ENCODE results near the gene TRIM41.
A peak's percentile ranks its signal among the peaks of the same experiment; 100 is the strongest.

Gene TRIM41

GRCh38 chr5:181203093-181203711 lies 19.9 kb upstream of the TRIM41 start:
- peak; percentile 78 for DNase-seq (ENCODE audit: low read depth)
- H3K4me3 ChIP-seq (ENCODE audit: low read depth, low read length) = no peak overlapping the region
- TF ChIP-seq MAX (IDR thresholded peaks at IDR 0.05; ENCODE audit: low read depth, low read length) = no peak
- no peak for TF ChIP-seq POLR2A (IDR thresholded peaks at IDR 0.05; ENCODE audit: extremely low read depth, insufficient read length)
- TF ChIP-seq CTCF (IDR thresholded peaks at IDR 0.05; ENCODE audit: low read depth, low read length) = no peak
- TF ChIP-seq MYC (IDR thresholded peaks at IDR 0.05; ENCODE audit: low read depth, low read length) = no peak

GRCh38 chr5:181203777-181204112 lies 19.3 kb upstream of the TRIM41 start:
- TF ChIP-seq MAX (IDR thresholded peaks at IDR 0.05; ENCODE audit: low read depth, low read length) (no peak), POLR2A (IDR thresholded peaks at IDR 0.05; ENCODE audit: extremely low read depth, insufficient read length) (no peak), MYC (IDR thresholded peaks at IDR 0.05; ENCODE audit: low read depth, low read length) (no peak), CTCF (IDR thresholded peaks at IDR 0.05; ENCODE audit: low read depth, low read length) (no peak)
- H3K4me3 ChIP-seq (ENCODE audit: low read depth, low read length) = no peak overlapping the region
- no peak for DNase-seq (ENCODE audit: low read depth)

- DNase-seq (ENCODE audit: low read depth) = no peak
- TF ChIP-seq MAX (IDR thresholded peaks at IDR 0.05; ENCODE audit: low read depth, low read length) = no peak
- TF ChIP-seq MYC (IDR thresholded peaks at IDR 0.05; ENCODE audit: low read depth, low read length) = no peak
- TF ChIP-seq POLR2A (IDR thresholded peaks at IDR 0.05; ENCODE audit: extremely low read depth, insufficient read length) = no peak
- TF ChIP-seq CTCF (IDR thresholded peaks at IDR 0.05; ENCODE audit: low read depth, low read length) = no peak
Observed at GRCh38 chr5:181204113-181204825, 18.8 kb upstream of the TRIM41 start.

GRCh38 chr5:181204826-181205760 lies 18.0 kb upstream of the TRIM41 start, which contains the start of gene TRIM7:
Gene TRIM7, minus strand, starts transcription at chr5:181205196. Its CDS starts 86 bp downstream, at chr5:181205110.
- H3K4me3 ChIP-seq (ENCODE audit: low read depth, low read length) = no peak within 1 kb of the TSS
- TF ChIP-seq CTCF (IDR thresholded peaks at IDR 0.05; ENCODE audit: low read depth, low read length) = no peak
- TF ChIP-seq MAX (IDR thresholded peaks at IDR 0.05; ENCODE audit: low read depth, low read length) = no peak
- no peak for TF ChIP-seq POLR2A (IDR thresholded peaks at IDR 0.05; ENCODE audit: extremely low read depth, insufficient read length)
- TF ChIP-seq MYC (IDR thresholded peaks at IDR 0.05; ENCODE audit: low read depth, low read length) = no peak
- no peak for DNase-seq (ENCODE audit: low read depth)

More at GRCh38 chr5:181204113-181204825, 18.8 kb upstream of the TRIM41 start:
- no peak overlapping the region for H3K4me3 ChIP-seq (ENCODE audit: low read depth, low read length)

GRCh38 chr5:181205761-181206649 lies 17.1 kb upstream of the TRIM41 start:
- DNase-seq (ENCODE audit: low read depth) = no peak
- TF ChIP-seq POLR2A (IDR thresholded peaks at IDR 0.05; ENCODE audit: extremely low read depth, insufficient read length) (no peak), CTCF (IDR thresholded peaks at IDR 0.05; ENCODE audit: low read depth, low read length) (no peak), MAX (IDR thresholded peaks at IDR 0.05; ENCODE audit: low read depth, low read length) (no peak), MYC (IDR thresholded peaks at IDR 0.05; ENCODE audit: low read depth, low read length) (no peak)
- peak overlapping the region; percentile 46 for H3K4me3 ChIP-seq (ENCODE audit: low read depth, low read length)

All from NB4 (cell line).